OCI-M2 (cell line): Measurements from ENCODE around the gene GRHL3.
A peak's percentile ranks its signal among the peaks of the same experiment; 100 is the strongest.

Experiments used
- DNase-seq: peaks from one replicate; lab custom pipeline; 2025; ENCODE audit not compliant: unreplicated experiment; lab: John Stamatoyannopoulos, UW

Gene GRHL3

GRCh38 chr1:24391882-24392603 is 72.9 kb downstream of the GRHL3 start:
- DNase-seq: peak; percentile 35

GRCh38 chr1:24392604-24392946 is 73.4 kb downstream of the GRHL3 start:
- DNase-seq: no peak

DNA sequence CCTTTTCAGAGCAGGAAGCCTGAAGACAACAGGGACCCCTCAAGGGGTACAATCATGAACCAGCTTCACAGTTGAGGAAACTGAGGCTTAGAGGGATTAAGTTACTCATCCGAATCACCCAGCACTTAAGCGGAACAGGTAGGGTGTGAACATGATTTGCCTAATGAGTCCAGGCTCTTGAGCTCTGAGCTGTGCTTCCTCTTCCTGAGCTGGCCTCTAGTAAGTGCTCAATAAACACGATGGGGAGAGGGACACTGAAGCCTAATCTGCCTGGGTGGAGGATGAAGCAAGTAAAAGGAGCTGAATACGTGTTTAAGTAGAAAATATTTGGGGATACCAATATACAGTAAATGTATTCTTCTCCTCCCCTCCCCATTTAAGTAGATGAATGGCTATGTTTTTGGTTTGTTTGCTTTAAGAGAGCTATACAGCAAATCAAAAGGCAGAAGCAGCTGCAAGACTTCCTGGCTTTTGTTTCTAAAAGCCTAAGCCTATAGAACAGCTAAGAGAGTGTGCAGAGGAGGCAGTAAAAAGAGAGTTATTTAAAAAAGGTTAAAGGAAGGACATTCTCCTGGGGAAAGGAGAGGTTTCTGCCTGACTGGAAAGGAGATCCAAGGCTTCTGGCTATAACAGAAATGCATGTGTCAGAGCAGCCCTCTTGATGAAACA is 74.0 kb downstream of the GRHL3 start:
- no peak for DNase-seq

DNA sequence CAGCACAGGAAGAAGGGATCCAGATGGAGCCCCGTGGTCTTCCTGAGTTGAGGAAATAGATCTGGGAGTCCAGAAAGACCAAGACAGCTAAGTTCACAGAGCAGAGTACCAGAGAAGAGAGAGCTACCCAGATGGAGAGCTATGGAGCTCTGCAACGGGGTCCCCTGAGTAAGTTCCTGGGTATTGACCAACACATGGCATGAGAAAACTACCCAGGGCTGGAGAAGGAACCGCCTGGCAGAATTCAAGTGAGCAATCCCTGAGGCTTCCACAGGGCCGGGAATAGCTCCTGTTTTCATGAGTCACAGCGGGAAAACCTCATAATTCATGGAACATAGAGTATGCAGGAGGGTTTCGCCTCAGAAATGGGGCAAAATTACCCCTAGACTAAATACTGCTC is 74.7 kb downstream of the GRHL3 start:
- no peak for DNase-seq

- DNase-seq: no peak
Measured at GRCh38 chr1:24400065-24400464, 80.9 kb downstream of the GRHL3 start.

DNA sequence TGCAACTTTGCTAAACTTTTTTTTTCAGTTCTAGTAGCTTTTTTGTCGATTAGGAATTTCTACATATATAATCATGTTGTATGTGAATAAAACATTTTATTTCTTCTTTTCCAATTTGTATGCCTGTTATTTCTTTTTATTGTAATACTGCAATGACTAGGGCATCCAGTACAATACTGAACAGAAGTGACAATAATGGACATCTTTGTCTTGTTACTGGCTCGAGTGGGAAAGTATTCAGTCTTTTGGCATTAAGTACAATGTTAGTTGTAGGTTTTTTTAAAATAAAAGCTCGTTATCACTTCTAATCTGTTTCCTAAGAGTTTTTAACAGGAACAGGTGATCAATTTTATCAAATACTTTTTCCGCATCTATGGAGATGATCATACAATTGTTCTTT is 84.6 kb downstream of the GRHL3 start:
- no peak for DNase-seq
